Fibroblast of pulmonary artery (primary cell): Measurements from ENCODE around the gene ZNF555.
"Not testable (repeated sequence)": the region's sequence is repeated elsewhere in the genome, so short reads cannot be mapped to it uniquely, and the experiment has no call there.

ENCODE experiments used
- DNase-seq: peaks from one replicate; pipeline ENCODE4 v3.0.0-alpha.2; 2010; ENCODE audit warnings: low read depth
- H3K4me3 ChIP-seq: replicated peaks from 2 replicates; pipeline ENCODE4 v1.5.1; 2011; ENCODE audit warnings: low read depth, mild to moderate bottlenecking, control low read depth, low read length, moderate library complexity
- CTCF ChIP-seq: IDR thresholded peaks from 2 replicates; pipeline ENCODE4 v1.5.1; 2011; ENCODE audit warnings: mild to moderate bottlenecking, control low read depth, low read length, inconsistent platforms; ENCODE audit errors: missing control alignments

ZNF555 gene

GRCh38 chr19:2812414-2813234 is 28.7 kb upstream of the ZNF555 start:
- TF ChIP-seq CTCF, result no peak
- no peak for DNase-seq
- no peak overlapping the region for H3K4me3 ChIP-seq

GRCh38 chr19:2813235-2814160 is 27.8 kb upstream of the ZNF555 start:
- no peak for TF ChIP-seq CTCF
- H3K4me3 ChIP-seq, result no peak overlapping the region
- DNase-seq, result no peak

GRCh38 chr19:2814426-2814825 is 26.8 kb upstream of the ZNF555 start:
- H3K4me3 ChIP-seq, result no peak overlapping the region
- TF ChIP-seq CTCF, result no peak

DNA sequence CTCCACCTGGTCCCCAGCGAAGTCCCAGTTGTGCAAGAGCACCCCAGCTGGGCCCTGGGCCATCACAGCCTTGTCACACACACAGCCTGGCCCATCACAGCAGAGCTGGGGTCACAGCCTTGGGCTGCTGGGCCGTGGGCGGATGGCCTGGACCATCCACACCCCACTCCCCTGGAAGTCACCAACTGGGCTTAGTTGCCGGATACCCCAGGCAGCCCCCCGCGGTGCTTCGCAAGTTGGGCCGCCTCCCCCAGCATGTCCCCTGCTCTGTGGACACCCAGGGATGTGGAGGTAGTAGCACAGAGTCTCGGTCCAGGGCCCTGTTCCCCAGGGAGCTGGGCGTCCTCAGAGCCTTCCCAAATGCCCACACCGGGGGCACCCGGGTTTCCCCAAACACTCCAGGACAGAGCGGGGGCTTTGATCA is 26.1 kb upstream of the ZNF555 start:
- no peak overlapping the region for H3K4me3 ChIP-seq
- no peak for TF ChIP-seq CTCF
- no peak for DNase-seq

More at GRCh38 chr19:2814426-2814825, 26.8 kb upstream of the ZNF555 start:
- no peak for DNase-seq

DNA sequence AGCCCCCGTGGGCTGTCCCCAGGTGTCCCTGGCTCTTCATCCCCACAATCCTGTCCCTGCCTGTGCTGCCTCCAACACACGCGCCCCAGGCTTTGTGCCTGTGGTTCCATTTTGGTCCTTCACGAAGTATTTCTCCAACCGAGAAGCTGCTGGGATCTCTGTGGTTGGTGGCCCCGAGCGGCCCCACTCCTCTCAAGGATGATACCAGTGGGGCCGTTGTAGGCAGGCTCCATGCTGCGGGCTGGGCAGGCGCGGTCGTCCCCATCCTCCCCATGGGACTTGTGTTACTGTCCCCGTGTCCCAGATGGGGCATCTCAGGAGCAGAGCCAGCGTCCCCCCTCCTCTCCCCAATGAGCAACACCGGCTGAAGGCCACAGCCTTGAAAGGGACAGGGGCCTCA is 25.4 kb upstream of the ZNF555 start:
- no peak for DNase-seq
- TF ChIP-seq CTCF, result no peak

DNA sequence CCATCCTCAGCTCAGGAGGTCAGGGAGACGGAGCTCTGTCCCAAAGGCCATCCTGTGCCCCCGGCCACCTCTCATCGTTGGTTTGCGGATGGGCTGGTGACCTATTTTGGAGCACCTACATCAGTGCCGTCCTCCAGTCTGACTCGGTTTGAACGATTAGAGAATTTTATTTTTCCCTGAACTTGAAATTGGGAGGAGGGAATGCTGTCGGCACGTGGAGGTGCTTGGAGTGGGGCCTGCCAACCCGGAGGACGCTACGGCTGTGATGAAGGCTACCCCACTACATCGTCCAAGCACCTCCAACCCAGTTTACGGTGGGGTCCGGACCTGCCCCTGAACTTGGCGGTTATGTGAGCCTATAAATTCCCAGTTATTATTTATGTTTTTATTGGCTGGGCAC is 24.6 kb upstream of the ZNF555 start:
- TF ChIP-seq CTCF, result no peak

More for the DNA sequence above, 25.4 kb upstream of the ZNF555 start:
- no peak overlapping the region for H3K4me3 ChIP-seq

DNA sequence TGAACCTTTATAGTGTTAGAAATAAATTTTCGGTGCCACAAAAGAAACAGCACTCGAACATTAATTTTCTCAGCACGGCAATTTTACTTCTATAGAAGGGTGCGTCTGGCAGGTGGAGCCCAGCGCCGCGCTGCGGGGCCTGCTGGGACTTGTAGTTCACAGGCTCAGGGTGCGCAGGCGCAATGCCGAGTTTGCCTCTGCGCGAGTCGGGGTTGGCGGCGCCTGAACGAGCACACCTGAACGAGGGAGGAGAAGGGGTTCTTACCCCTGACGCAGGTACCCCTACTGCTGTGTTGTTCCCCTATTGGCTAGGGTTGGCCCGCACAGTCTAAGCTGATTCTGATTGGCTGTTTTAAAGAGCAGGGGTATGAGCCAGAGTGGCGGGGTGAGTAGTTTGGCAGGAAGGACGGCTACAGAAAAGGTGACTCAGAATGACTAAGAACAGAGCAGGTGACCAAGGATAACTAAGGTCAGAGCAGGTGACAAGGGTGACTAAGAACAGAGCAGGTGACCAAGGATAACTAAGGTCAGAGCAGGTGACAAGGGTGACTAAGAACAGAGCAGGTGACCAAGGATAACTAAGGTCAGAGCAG is 23.9 kb upstream of the ZNF555 start:
- DNase-seq, result not testable (repeated sequence)

More for the DNA sequence above, 24.6 kb upstream of the ZNF555 start:
- H3K4me3 ChIP-seq, result no peak overlapping the region
- no peak for DNase-seq

More for the DNA sequence above, 23.9 kb upstream of the ZNF555 start:
- H3K4me3 ChIP-seq, result not testable (repeated sequence)
